MM.1S (cell line): Measurements from ENCODE around the gene PTPRE.

ENCODE experiments used
- DNase-seq: peaks from one replicate; pipeline ENCODE4 v3.0.0-alpha.2; 2015
- H2AFZ ChIP-seq: fragments of 300-600 bp; sonication (generic); 2 replicates; pipeline ENCODE4 v1.6.0; 2016; ENCODE audit warnings: antibody characterized with exemption, low read length
- H3F3A ChIP-seq: fragments of 300-600 bp; sonication (generic); 2 replicates; pipeline ENCODE4 v1.6.1; 2016; ENCODE audit warnings: mild to moderate bottlenecking, antibody characterized with exemption, low read length, moderate library complexity, mixed read lengths; ENCODE audit not compliant: insufficient read depth
- H3K27ac ChIP-seq: fragments of 300-600 bp; sonication (generic); 2 replicates; pipeline ENCODE4 v1.5.1; 2016; ENCODE audit warnings: mild to moderate bottlenecking, low read length
- H3K27me3 ChIP-seq: fragments of 300-600 bp; sonication (generic); replicated peaks from 2 replicates; pipeline ENCODE4 v1.6.0; 2016; ENCODE audit warnings: low read length; ENCODE audit not compliant: insufficient read depth
- H3K36me3 ChIP-seq: fragments of 300-600 bp; sonication (generic); replicated peaks from 2 replicates; pipeline ENCODE4 v1.6.1; 2016; ENCODE audit warnings: mild to moderate bottlenecking, low read length, mixed read lengths; ENCODE audit not compliant: insufficient read depth
- H3K4me1 ChIP-seq: fragments of 300-600 bp; sonication (generic); 2 replicates; pipeline ENCODE4 v1.6.1; 2016; ENCODE audit warnings: low read length, mixed read lengths
- H3K4me2 ChIP-seq: fragments of 300-600 bp; sonication (generic); 2 replicates; pipeline ENCODE4 v1.6.0; 2016; ENCODE audit warnings: low read depth, low read length
- H3K4me3 ChIP-seq: fragments of 300-600 bp; sonication (generic); 2 replicates; pipeline ENCODE4 v1.5.1; 2016; ENCODE audit warnings: low read length, mixed read lengths
- H3K79me2 ChIP-seq: fragments of 300-600 bp; sonication (generic); 2 replicates; pipeline ENCODE4 v1.6.1; 2016; ENCODE audit warnings: mixed run types, low read length, mixed read lengths
- H3K9ac ChIP-seq: fragments of 300-600 bp; sonication (generic); 2 replicates; pipeline ENCODE4 v1.6.1; 2016; ENCODE audit warnings: low read length, mixed read lengths
- H3K9me2 ChIP-seq: fragments of 300-600 bp; sonication (generic); replicated peaks from 2 replicates; pipeline ENCODE4 v1.6.1; 2016; ENCODE audit warnings: mild to moderate bottlenecking, low read length, mixed read lengths; ENCODE audit not compliant: insufficient read depth
- H3K9me3 ChIP-seq: fragments of 300-600 bp; sonication (generic); replicated peaks from 2 replicates; pipeline ENCODE4 v1.6.1; 2016; ENCODE audit warnings: mild to moderate bottlenecking, low read length, mixed read lengths; ENCODE audit not compliant: insufficient read depth
- H4K20me1 ChIP-seq: fragments of 300-600 bp; sonication (generic); 2 replicates; pipeline ENCODE4 v1.6.1; 2016; ENCODE audit warnings: mild to moderate bottlenecking, low read length, moderate library complexity, mixed read lengths; ENCODE audit not compliant: insufficient read depth
- CTCF ChIP-seq: fragments of 300-600 bp; sonication (generic); IDR thresholded peaks from 2 replicates; pipeline ENCODE4 v1.5.1; 2016; ENCODE audit warnings: antibody characterized with exemption, low read length, mixed read lengths
- EZH2 ChIP-seq: fragments of 300-600 bp; sonication (generic); optimal IDR thresholded peaks from 2 replicates; pipeline ENCODE3; 2017; ENCODE audit warnings: low read depth, mild to moderate bottlenecking, antibody characterized with exemption, low read length, mixed read lengths
- EZH2phosphoT487 ChIP-seq: fragments of 300-600 bp; sonication (generic); IDR thresholded peaks from 2 replicates; pipeline ENCODE4 v1.6.1; 2018; ENCODE audit warnings: antibody characterized with exemption, low read length

Gene PTPRE

GRCh38 chr10:128105383-128105782 lies 198.5 kb downstream of the PTPRE start:
- no peak overlapping the region for H3K27ac ChIP-seq
- H4K20me1 ChIP-seq: no peaks in the 10 kb centered on the region; the same call in 1 of the 2 replicates
- peaks cover 82% of the 10 kb centered on the region for H3K79me2 ChIP-seq
- H3K27me3 ChIP-seq: no peaks in the 10 kb centered on the region
- peaks cover 13% of the 10 kb centered on the region; the same call in 1 of the 2 replicates for H3F3A ChIP-seq
- no peak overlapping the region for H3K4me2 ChIP-seq
- H2AFZ ChIP-seq: no peak overlapping the region
- no peak for DNase-seq
- no peaks in the 10 kb centered on the region for H3K9me2 ChIP-seq
- H3K4me1 ChIP-seq: no peaks in the 10 kb centered on the region
- H3K9me3 ChIP-seq: no peaks in the 10 kb centered on the region
- TF ChIP-seq EZH2: no peak
- no peak for TF ChIP-seq CTCF
- TF ChIP-seq EZH2phosphoT487: no peak
- peaks cover 66% of the 10 kb centered on the region for H3K36me3 ChIP-seq
- no peak overlapping the region for H3K4me3 ChIP-seq
- H3K9ac ChIP-seq: no peak overlapping the region

GRCh38 chr10:128109707-128110106 lies 202.8 kb downstream of the PTPRE start:
- DNase-seq: no peak
- H3K4me2 ChIP-seq: no peak overlapping the region
- H3K9me3 ChIP-seq: no peaks in the 10 kb centered on the region
- no peak overlapping the region for H2AFZ ChIP-seq
- H3K9ac ChIP-seq: no peak overlapping the region
- H3K27me3 ChIP-seq: no peaks in the 10 kb centered on the region
- H3K36me3 ChIP-seq: peaks cover 75% of the 10 kb centered on the region
- no peak overlapping the region for H3K4me3 ChIP-seq
- no peaks in the 10 kb centered on the region for H3F3A ChIP-seq
- peaks cover 95% of the 10 kb centered on the region for H3K79me2 ChIP-seq
- no peak overlapping the region for H3K27ac ChIP-seq
- no peaks in the 10 kb centered on the region for H3K9me2 ChIP-seq
- peaks cover 1% of the 10 kb centered on the region; the same call in 1 of the 2 replicates for H4K20me1 ChIP-seq
- no peaks in the 10 kb centered on the region for H3K4me1 ChIP-seq
- TF ChIP-seq CTCF: no peak

- Histone ChIP-seq H3K9ac (no peak overlapping the region), H3K9me3 (no peaks in the 10 kb centered on the region), H3K36me3 (peaks cover 75% of the 10 kb centered on the region), H3K79me2 (peaks cover 95% of the 10 kb centered on the region), H3K9me2 (no peaks in the 10 kb centered on the region), H3K4me2 (no peak overlapping the region), H2AFZ (no peak overlapping the region), H3K4me3 (no peak overlapping the region), H3F3A (no peaks in the 10 kb centered on the region), H3K27me3 (no peaks in the 10 kb centered on the region), H3K27ac (no peak overlapping the region), H3K4me1 (no peaks in the 10 kb centered on the region), H4K20me1 (peaks cover 5% of the 10 kb centered on the region; the same call in 1 of the 2 replicates)
- TF ChIP-seq EZH2 (no peak), EZH2phosphoT487 (no peak), CTCF (no peak)
- DNase-seq: no peak
These were observed 203.4 kb downstream of the PTPRE start for GRCh38 chr10:128110339-128110738.
